Measurements from ENCODE around the gene MAD1L1.
A peak's percentile ranks its signal among the peaks of the same experiment; 100 is the strongest.

MAD1L1 gene

DNA sequence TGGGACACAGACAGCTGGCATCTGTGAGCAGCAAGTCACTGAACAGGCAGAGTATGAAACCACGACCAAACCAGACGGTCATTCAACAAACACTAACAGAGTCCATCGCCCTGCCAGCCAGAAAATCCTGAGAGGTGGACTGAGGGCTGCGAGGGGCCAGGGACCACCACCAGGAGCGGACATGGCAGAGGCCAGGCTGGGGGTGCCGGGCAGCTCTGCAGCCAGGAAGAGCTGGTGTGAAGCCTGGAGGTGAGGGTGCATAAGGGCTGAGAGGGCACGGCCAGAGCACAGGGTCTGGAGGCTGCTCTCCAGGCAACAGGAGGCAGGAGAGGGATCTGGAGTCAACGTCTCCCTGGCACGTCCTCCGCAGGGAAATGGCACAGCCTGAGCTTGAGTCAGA lies 15.5 kb downstream of the MAD1L1 start:
- no peak for DNase-seq

DNA sequence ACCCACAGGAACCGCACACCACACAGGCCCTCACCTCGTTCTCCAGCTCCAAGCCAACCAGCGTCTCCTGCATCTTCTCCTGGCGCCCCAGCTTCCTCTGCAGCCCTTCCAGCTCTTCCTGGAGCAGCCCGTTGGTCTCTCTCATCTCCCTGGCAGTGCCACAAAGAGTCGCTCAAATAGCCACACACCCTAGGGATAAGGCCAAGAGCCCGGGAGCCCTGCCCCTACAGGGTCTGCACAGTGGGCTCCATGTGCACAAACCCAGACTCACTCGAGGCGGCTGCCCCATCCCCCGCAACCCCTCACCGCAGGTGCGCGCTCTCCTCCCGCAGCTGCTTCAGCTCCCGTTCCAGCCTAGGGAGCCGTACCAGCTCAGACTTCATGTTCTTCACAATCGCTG lies 16.9 kb downstream of the MAD1L1 start:
- DNase-seq = no peak

- no peak for DNase-seq
Measured at GRCh38 chr7:2214636-2215035, 18.1 kb downstream of the MAD1L1 start.

GRCh38 chr7:2213551-2214215 lies 19.1 kb downstream of the MAD1L1 start:
- no peak for DNase-seq

DNA sequence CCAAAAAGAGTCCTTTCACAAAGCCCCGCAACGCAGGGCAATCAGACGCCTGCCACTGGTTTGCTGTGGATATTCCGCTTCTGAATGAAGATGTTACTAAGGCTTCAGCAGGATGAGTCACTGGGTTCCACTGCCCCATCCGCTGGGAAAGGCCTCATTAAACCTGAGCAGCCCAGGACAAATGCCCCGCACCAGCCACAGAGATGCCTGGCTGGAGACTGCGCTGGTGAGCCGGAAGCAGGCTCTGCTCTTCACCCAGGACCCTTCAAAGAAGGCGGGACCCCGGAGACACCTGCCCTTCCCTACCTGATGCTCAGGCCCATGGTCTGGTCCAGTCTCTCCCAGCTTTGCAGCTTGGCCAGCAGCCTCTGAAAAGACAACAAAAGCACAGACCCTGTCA lies 19.8 kb downstream of the MAD1L1 start:
- no peak for DNase-seq

DNA sequence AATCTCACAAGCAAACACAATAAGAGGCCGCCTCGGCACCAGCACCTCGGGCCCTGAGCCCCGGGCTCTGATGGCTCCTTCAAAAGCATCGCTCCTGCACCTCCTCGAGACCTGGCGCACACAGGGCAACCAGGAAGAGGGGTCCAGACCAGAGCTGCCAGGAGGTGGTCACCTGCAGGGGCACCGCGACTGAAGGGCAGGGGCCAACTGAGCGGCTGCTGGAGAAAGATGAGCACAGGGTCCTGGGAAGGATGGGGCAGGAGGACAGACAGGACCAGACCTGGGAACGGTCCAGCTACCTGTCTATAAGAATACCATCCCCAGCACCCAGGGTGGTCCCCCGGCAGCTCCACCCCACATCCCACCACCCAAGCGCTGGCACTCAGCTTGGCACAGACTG lies 20.8 kb downstream of the MAD1L1 start:
- no peak for DNase-seq

DNA sequence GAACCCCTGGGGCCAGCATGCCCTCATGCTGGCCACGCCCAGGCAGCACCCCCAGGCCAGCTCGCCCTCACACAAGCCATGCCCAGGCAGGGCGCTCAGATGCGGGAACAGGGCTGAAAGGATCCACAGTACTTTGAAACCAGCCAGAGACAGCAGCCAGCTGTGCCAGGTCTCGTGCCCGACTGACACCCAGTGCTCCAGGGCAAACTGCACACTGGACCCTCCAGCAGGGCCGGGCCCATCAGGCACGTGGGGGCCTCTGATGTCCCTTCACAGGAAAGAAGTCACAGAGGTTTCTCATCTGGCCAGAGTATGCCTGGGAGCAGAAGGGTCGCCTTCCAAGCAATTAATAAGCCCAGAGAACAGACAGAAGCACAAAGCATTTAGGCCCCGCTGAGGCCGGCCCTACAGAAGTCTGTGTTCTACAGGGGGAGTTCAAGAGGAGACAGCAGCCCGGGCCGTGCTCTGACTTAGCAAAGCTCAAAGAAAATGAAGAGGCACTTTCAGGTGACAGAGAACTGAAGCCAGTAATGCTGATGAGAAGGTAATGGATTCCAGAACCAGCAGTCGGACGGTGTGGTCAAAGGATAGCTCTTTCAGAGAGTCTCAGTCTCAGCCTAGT lies 21.4 kb downstream of the MAD1L1 start:
- DNase-seq = no peak

DNA sequence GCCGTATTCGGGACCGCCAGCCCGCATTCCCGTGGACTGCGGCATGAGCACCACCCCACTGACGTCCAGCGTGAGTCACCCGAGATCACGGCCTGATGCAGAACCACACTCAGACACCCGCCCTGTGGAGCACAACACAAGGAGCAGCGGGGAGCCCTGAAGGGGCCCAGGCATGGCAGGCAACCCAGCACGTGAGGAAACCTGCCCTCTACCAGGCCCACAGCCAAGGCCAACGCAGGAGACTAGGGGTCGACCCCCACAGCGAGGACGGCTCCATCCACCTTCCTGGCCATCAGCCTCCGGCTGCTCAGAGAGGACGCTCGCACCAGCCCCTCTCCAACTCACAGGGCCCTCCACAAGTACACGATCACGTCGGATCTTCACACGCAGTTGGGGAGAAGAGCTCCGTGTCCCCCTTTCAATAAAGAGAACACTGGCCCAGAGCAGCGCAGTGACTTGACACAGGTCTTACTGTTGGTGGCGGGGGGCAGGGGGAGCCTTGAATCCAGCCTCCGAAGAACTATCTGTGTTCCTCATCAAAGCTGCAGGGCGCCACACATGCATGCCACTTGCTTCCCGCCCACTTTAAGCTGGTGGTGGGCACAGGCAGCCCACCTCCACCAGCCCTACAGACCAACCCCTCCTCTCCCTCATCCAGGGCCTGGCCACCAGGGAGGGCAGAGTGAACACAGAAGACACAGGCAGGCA lies 22.0 kb downstream of the MAD1L1 start:
- no peak for DNase-seq

GRCh38 chr7:2209961-2210323 lies 22.8 kb downstream of the MAD1L1 start:
- no peak for DNase-seq

- peak; percentile 20 for DNase-seq
Measured at GRCh38 chr7:2209146-2209960, 23.4 kb downstream of the MAD1L1 start.

- DNase-seq = no peak
Measured at GRCh38 chr7:2208712-2209111, 24.0 kb downstream of the MAD1L1 start.

- DNase-seq = no peak
Measured at GRCh38 chr7:2205036-2205780, 27.5 kb downstream of the MAD1L1 start.

GRCh38 chr7:2204446-2204845 lies 28.3 kb downstream of the MAD1L1 start:
- DNase-seq = no peak

GRCh38 chr7:2203766-2204300 lies 28.9 kb downstream of the MAD1L1 start:
- DNase-seq = no peak

DNA sequence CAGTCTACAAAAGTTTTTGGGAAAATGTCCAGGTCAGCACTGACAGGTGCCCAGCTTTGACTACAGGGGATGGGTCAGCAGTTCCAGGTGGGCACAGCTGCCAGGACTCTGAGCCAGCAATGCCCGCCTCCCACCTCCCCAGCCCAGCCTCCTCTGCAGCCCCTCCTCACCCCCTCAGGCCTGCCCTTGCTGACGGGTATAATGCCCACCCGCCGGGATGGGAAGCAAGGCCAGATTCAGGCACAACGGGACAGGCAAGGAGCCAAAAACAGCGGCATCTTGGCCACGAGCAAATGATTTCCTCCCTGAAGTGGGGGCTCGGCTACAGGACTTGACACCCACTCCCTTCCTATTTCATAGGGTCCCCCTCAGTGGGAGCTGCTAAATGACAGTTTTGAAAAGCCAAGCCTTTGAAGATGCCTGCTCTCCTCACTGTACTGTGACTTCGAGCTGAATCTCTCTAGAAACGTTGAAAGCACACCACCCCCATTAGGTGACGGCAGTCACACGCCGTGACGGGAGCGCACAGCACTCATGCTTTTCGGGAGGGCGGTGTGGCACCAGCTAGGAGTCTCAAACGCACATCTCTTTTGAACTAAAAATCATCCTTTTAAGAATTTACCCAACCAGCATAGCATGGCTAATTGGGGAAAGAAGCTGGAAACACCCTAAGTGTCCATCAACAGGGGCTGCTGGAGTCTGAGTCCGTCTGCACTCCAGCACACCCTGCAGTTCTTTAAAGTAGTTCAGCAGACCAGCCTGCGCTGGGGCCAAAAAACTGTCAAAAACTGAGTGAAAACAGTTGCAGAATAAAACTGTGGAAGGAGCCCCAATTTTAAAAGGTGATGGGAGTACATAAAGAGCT lies 29.6 kb downstream of the MAD1L1 start:
- no peak for DNase-seq

- no peak for DNase-seq
Measured at GRCh38 chr7:2202361-2202761, 30.4 kb downstream of the MAD1L1 start.

DNA sequence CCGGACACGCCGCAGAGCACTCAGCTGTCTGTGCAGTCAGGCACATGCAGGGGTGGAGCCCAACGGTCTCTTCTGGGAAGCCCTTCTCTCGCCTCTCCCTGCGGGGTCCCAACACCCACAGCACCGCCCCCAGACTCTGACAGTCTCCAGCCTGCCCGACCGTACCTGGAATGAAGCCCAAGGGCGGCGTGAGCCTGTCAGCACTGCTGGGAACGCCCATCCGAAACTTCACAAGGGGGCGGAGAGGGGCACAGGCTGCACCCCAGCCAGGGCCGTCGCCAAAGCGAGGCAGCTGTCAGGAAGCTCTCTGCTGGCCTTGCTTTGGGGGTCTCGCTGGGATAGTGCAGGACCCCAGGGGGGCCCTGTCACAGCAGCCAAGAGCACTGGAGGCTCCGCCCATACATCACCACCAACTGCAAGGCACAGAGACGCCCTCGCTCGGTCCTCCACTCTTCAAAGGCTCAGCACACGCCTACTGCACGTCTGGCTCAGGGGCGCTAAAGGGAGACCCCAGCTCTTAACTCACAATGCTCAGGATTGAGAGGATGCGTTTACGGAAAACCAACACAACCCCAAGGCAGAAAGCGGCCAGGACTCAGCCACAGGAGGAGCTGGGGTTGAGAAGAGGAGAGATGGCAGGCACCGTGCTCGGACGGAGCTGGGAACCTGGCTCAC lies 30.9 kb downstream of the MAD1L1 start:
- DNase-seq = peak; percentile 1

GRCh38 chr7:2201128-2201527 lies 31.6 kb downstream of the MAD1L1 start:
- DNase-seq = no peak

- no peak for DNase-seq
Measured at GRCh38 chr7:2200584-2200980, 32.2 kb downstream of the MAD1L1 start.

- no peak for DNase-seq
Measured at GRCh38 chr7:2199956-2200583, 32.7 kb downstream of the MAD1L1 start.

Measured in activated CD4-positive, alpha-beta T cell treated with anti-CD3 and anti-CD28 coated beads for 1 hour (primary cell).